Activated CD4-positive, alpha-beta T cell treated with anti-CD3 and anti-CD28 coated beads for 48 hours (primary cell): ENCODE data around the gene LMX1B.

ENCODE experiments used
- DNase-seq: peaks from one replicate; pipeline ENCODE4 v3.0.0-alpha.2; 2020

Gene LMX1B

DNA sequence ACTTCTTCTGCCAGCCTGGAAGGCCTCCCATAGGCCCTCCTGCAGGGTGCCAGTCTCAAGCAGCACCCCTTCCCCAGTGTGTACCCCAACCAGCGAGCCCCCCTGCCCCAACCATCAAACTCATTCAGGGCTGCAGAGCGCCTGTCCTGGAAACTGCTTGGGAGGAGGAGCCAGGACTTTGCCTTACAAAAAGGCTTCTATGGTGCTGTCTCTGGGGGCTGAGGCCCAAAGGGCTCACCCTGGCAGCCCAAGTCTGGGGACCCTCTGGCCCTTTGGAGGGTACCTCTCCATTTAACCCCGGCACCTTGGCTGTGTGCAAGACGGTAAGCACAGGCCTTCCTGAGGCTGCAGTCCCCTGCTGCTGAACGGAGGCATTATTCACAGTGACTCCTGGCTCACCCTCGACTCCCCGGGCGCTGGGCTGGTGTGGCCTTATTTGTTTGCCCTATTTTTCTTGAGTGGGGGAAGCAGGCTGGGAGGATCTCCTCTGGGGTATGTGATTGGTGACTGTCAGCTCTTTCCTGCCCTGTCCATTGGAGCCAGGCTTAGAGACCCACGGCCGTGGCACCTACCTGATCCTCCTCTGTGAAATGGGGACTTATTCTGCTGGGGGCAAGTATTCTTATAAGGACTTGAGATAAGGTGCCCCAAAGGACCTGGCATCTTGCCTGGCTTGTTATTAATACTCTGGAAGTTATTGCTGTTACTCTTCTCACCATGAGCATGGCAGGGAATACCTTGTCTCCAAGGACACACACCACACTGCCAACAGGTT, 5.8 kb downstream of the LMX1B start:
- no peak for DNase-seq

DNA sequence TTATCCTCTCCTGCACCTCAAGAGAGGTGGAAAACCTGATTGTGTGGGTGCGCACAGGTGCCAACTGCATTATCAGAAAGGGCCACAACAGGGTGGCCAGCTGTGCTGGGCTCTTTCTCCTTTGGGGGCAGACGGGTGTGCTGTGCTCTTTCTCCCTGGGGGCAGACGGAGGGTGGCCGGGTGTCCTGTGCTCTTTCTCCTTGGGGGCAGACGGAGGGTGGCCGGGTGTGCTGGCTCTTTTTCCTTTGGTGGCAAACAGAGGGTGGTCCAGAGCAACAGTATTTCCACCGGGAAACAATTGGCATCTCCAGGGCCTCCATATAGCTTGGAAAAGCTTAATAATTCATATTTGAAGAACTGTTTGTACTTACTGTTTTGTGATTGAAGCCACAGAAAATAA, 6.8 kb downstream of the LMX1B start:
- DNase-seq, result no peak

DNA sequence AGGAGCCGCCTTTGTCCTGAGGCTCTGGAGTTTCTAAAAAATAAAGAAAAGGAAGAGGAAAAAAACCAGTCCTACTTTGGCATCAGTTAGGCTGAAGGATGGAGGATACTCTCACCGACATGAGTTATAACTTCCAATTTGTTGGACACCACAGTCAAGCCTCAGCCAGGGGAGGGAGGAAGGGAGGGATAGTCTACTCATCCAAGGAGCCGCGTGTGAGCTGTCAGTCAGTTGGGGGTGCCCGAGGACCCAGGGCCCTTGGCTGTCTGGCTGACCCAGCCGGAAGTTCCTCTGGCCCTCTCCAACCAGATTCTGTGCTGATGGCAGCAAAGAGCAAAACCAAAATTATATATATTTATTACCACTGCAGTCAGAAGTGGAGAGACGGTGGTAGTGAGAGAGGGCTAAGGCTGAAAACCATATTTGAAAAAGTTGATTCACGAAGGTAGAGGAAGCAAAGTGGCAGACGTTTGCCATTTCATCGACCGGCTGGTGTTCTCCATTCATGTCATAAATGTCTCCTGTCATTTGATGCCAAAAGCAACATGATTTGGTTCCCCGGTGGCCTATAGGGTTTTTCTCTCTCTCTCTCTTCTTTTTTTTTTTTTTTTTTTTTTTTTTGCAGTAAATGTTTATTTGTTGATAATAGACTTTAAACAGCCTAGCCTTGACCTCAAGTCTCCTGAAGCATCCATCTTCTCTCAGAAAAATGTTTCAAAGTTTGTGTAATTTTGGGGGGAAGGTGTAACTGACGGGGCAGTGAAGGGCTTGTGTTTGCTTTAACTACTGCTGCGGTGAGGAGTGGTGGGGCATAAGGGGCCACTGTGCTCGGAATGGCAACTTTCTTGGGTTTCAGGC, 7.6 kb downstream of the LMX1B start:
- DNase-seq, result no peak

DNA sequence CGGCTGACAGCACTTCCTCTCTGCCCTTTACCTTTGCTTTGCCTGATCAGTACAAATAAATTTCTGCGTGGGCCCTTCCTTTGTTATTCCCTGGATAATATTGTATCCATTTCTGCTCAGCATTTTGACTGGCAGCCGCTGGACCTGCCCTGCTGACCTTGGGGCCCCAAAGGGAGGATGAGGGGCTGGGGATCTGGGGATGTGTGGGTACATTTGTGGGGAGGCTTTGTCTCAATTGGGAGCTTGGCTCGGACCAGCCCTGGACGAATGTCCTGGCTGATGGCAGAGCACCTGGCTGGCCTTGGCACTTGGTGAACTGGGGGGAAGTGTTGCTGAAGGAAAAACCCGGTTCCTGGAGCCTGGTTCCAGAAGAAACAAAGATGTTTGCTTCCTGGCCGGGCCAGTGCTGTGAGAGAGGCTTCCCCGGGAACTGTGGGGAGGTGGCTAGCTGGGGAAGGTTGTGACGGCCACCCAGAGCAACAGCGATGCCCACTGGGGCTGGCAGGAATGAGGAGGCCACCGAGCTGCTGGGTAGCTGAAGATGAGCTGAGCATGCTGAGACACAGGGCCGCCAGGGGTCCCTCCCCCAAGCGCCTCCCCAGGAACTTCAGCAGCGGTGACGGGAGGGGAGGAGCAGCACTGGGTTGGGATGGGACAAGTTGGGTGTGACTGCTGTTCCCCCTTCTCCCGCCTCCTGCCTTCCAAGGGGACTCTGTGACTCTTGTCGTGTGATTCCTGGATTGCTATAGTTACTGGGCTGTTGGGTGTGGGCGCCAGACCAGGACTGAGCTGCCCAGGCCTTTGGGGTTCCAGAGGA, 8.4 kb downstream of the LMX1B start:
- no peak for DNase-seq

DNA sequence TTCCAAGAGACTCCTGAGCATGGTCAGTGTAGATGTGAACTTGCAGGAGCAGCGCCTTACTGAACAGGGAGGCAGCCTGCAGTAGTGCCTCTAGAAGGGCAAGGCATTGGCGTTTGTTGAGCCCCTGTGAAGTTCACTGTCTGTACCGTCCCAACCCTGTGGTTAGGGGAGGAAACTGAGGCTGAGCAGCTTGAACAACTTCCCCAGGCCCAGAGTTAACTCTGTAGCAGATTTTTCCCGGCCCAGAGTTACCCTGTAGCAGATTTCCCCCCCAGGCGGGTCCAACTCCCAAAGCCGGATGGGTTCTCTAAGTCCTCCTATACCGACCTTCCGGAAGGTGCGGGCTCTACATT, 9.6 kb downstream of the LMX1B start:
- DNase-seq, result no peak

DNA sequence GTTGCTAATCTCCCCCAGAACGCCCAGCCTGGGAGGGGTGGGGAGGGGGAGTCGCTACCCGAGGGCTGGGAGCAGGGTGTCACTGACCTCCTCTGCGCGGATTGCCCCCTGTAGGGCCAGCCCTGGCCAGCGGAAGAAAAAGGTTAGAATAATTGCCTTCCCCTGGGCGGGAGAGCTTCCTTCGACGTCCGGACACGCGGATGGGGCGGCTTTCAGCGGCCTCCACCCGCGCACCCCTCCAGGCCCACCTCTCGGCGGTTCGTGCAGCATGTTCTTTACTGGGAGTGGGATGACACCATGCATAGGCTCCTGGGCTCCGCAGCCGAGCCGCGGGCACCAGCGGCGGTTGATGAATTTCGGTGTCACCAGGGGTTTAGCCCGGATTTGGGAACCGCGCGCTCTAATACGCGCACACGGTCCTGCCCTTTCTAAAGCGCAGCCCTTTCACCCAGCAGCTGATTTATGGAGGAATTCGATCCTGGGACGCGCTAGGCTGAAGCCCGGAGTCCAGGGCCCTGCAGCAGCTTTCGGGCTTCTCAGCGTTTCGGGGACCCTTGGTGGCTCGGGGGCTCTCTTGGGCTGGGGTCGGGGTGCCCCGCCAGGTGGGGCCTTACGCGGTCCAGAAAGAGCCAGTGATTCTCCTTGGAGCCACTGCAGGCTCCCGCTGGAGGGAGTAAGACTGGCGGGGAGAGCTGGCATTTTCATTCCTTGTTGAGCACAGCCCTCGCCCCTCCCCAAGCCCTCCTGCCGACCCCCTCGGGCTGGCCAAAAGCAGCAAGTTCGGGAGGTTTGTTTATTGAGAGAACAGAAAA, 10.1 kb downstream of the LMX1B start:
- no peak for DNase-seq

DNA sequence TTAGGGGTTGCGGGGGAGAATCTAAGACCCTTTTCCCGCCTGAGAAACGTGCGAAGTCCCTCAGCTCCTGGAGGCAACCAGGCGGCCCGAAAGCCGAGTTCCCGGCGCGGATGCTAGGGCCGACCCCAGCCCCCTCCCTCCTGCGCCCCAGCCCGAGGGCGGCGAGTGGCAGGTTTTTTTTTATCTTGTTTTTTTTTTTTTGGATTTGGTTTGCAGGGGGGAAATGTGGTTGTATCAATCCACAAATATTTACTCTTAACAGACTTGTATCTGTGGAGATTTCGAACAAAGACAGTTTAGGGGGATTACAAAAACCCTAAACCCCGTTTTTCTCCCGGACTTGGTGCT, 10.7 kb downstream of the LMX1B start:
- DNase-seq, result no peak

DNA sequence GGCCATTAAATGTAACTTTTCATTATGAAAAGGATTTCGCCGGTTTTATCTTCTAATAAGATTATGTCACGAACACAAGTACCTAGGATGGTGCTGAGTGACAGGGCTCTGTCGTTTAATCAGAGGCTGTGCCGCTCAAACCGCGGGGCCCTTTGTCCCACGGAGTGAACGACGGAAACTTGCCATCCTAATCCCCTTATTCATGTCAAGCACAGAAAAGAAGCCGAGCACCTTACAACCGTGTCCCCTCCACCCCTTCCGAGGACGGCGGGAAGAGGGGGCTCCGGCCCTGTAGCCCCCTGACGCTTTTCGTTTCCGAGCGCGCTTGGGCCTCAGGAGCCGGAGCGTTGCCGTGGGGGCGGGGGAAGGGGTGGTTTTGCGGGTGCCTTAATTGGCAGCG, 11.2 kb downstream of the LMX1B start:
- no peak for DNase-seq

DNA sequence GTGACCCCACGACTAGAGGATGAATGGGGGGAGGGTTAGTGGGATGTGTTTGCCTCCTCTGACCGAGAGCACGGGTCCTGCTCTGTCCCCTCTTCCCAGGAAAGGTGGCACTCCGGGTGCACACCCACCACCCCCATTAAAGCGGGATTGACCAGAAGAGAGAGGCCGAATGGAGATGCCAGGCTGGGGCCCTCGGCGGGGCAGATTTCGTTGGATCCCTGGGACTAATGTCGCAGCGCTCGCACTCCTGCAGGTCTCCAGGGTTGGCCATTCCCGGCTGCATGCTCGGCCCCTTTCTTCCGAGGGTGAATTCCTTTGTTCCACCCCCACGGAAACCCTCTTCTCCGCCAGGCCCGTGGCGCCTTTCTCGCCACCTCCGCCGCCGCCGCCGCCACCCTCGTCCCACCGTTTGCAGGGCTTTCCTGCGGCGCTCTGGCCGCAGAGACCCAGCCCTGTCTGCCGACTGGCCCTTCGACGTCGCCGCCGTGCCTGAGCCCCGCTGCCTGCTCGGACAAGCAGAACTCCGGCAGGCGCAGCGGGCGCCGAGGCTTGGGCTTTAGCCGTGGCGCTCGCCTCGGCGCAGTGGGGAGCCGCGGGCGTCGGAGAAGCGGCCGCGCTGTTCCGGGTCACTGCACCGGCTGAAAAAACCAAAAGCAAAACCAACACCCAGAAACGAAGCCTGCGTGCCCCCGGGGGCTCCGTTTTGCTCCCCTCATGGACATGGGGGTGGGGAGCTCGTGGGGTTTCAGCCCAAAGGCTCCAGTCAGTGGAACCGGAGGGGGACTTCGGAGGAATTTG, 11.8 kb downstream of the LMX1B start:
- DNase-seq, result no peak

DNA sequence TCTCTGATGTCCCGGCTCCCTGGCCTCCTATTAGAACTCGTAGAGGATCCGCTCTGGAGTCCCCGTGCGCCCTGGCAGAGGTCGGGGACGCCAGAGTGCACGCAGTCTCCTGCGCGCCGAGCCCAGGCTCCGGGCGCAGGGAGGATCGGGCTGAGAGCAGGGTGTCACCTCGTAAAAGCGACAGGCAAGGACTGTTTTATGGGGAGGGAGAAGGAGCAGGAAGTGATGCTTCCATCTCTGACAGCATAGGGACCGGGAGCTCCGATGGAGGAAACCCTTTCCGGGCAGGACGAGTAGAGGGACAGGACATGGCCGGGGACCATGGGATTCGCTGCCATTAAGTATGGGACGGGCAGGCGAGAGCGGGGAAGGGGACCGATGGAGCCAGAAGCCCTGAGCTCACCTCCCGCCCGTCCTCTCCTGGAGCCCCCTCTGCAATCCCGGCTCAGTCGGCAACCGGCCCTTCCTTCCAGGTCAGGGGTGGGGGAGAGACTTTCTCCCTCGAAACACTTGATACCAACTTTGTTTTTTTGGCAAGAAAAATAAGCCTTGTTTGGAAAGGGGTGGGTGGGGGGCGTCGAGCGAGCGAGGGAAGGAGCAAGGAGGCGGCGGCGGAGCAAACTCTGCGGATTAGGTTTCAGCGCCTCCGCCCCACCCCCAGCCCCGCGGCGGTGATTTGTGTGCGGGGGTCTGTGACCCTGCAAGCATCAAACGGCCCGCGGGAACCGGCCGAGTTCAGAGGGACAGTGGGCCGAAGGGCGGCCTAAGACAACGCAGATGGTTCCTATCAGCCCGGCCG, 12.6 kb downstream of the LMX1B start:
- DNase-seq, result no peak

DNA sequence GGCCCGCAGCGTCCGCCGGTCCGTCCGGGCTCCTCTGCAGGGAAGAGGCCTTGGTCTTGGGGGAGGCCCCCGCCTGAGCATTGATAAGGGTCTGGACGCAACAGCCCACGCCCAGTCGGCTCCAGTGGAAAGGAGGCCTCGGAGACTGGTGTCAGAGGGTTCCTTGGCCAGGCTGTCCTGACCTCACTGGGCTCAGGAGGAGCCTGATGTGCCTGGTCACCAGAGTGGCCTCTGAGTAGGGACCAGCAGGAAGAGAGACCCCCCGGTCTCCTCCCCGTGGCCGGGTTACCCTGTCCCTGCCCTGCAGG, 13.2 kb downstream of the LMX1B start:
- no peak for DNase-seq

DNA sequence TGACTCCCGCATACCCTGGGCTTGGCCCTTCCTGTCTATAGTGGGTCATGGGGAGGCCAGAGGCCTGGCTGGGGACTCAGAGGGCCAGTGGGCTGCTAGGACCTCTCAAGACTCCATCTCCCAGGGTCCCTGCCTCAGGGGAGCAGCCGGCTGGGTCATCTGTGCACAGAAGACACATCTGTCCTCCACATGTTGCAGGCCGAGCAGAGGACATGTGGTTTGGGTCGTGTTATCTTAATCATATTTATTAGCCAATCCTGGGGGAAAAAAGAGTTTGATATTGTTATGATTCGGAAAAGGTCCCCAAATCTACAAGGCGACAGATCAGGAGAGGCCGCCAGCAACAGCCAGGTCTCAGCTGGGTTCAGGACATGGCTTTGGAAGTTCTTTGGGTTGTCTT, 14.4 kb downstream of the LMX1B start:
- DNase-seq, result no peak

DNA sequence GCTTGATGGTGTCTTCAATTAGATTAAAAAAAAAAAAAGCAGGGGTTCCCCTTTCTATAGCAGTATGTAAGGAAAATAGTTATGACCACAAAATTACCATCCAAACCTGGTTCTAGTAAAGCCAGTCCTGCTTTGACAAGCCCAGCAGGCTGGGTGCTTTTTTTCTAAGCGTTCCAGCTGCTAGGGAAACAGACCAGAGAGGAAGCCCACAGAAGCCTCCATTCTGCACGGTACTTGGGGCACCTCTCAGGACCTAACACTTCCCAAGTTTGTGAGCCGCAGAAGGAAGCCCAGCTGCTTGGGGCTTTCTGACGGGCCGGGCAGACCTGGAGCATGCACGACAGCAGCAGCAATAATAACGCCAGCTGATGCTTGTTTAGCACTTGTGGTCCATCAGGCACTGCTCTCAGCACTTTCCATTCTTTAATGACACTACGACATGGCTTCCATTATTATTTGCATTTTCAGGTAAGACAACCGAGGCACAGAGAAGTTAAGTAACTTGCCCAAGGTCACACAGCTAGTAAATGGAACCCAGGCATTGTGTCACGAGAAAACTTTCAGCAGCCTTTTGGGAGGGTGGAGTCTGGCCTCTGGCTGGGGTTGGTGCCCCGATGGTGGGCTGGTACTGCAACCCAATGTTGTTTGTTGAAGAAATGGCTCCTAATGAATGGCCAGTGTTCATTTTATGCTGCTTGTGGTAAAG, 15.4 kb downstream of the LMX1B start:
- DNase-seq, result no peak

DNA sequence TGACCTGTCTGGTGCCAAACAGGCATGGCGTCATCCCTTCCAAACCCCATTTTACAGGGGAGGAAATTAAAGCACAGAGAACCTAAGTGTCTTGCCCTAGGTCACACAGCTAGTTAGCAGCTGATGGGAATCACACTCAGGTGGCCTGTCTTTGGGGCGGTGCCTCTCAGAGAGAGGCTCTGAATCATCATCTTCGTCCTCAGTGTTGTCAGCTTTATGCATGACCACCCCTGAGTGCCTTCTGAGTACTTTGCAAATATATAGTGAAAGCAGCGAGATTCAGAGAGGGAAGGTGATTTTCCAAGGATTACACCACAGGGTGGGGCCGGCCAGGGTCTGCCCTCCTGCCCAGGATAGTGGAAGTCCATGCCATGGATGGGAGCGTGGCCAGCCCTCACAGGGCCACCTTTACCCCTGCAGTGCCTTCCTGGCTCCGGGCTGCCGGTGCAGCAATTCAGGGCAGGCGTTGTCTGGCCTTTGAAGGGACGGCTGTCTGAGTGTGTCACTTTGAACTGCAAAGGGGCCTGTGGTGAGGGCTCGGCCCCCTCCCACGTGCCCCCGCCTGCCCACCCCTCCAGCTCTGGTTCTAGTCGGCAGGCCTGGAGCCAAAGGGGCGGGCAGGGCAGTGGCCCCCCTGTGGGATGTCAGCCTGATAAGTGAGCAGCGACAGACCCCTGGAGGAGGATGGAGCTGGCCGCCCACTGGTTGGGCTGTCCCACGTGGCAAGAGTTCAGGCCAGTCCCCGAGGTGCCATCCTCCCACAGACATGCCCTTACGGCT, 16.9 kb downstream of the LMX1B start:
- DNase-seq, result no peak

DNA sequence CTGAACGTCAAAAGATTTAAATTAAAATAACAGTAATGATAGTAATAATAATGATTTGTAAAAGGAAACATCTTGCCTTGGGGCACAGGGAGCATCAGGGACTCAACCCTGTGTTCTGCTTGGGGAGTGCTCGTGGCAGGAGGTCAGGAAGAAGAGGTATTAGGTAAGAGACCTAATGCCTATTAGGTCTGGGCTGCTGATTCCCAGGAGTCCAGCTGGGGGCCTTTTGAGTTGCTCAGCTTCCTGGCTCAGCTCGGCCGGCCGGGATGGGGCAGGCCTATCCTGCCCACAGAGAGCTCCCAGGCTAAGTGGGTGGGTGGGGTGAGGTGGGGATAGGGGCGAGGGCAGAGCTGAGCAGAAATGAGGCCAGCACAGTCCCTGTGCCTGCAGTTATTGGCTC, 17.5 kb downstream of the LMX1B start:
- no peak for DNase-seq

DNA sequence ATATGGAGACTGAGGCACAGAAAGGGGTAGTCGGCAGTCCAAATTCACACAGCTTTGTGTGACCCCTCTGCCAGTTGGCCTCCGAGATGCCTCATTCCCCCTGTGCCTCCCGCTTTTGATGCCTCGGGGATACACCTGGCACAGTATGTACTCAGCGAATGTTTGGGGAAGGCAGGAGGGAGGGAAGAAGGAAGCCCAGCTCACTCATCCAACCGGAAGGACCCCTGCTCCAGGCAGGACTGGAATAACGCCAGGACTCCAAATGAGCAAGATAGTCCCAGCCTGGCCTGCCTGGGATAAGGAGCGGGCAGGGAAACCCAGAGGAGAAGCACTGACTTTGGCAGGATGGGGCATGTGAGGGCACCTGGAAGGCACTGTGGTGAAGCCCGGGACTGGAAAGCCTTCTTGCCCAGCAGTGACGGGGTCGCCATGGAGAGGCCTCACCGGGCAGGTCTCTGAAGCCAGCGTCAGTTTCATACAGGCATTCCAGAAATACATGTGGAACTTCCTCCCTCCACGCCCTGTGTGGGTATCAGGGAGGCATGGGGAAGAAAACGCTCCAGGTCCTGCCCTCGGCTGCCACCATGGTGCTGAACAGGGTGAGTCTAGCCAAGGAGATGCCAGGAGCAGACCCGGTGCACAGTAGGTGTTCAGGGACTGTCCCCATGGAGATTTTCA, 20.3 kb downstream of the LMX1B start:
- DNase-seq, result no peak

DNA sequence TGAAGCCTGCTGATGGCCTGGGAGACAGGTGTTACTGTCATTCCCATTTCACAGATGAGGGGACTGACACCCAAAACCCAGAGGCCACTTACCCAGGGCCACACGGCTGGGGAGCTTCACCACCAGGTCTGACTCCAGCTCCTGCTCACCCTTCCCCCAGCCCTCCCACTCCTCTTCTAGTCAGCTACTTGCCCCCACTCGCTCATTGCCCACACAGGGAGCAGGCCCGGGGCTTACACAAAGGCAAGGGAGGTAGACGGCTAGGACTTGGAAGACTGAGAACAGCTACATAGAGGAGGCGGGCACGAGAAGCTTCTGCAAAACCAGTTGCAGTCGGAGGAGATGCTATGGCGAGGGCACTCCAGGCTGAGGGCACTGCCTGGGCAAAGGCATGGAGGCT, 21.3 kb downstream of the LMX1B start:
- DNase-seq, result no peak

DNA sequence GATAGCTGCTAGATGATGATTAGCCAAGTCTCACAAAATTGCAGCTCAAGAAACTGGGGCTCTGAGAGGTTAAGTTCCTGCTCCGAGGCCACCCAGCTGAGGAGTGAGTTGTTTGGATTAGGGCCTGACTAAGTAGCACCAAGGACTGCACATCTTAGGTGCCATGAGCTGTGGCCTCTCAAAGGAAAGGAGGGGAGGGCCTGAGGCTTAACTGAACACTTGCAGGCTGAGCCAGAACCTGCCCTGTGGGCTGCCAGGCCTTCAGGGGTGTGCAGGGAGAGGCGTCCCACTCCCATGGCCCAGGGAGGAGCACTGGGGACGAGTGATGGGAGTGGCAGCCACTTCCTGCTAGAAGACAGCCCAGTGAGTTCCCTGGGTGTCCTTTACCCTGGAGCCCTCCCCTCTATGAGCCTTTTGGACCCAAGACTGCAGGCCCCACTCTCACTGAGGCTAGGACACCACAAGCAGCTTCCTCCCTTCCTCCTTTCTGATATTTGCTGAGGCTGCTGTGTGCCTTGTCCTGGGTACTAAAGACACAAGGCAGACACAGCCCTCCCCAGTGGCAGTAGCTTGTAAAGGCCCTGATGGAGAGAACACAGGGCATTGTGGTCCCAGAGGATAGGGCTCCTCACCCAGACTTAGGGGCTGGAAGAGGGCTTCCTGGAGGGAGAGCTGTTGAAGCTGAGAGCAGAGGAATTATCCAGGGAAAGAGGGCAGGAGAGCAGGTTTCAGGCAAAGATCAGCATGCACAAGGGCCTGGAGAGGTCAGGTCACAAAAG, 22.1 kb downstream of the LMX1B start:
- no peak for DNase-seq
